AG04449 (cell line): ENCODE data around the gene HTR1D.
A peak's percentile ranks its signal among the peaks of the same experiment; 100 is the strongest.

Experiments used
- CTCF ChIA-PET: fragments of 350-600 bp; formaldehyde crosslinking; extraction: SDS; loops from one replicate; lab custom pipeline; 2021; ENCODE audit warnings: antibody characterized with exemption; lab: Yijun Ruan, JAX
- POLR2A ChIA-PET: fragments of 400-600, 350-600 bp; formaldehyde crosslinking; extraction: SDS; loops from one replicate; lab custom pipeline; 2020; ENCODE audit warnings: antibody characterized with exemption, inconsistent platforms; lab: Yijun Ruan, JAX
- DNase-seq: peaks from one replicate; pipeline ENCODE4 v3.0.0-alpha.2; 2010; ENCODE audit warnings: low read depth, low spot score
- H3K4me3 ChIP-seq: 2 replicates; pipeline ENCODE4 v1.5.1; 2011; ENCODE audit warnings: low read depth, mild to moderate bottlenecking, control low read depth, low read length
- CTCF ChIP-seq: IDR thresholded peaks from one replicate; pipeline ENCODE4 v1.5.1; 2011; ENCODE audit warnings: mild to moderate bottlenecking, moderate library complexity, low read length, control low read depth, inconsistent platforms; ENCODE audit not compliant: insufficient read depth; ENCODE audit errors: missing control alignments

HTR1D gene

GRCh38 chr1:23222331-23222730 lies 5.0 kb upstream of the HTR1D start:
- CTCF ChIA-PET = interaction anchor here (0.7 to 2.2 kb wide), 4 partner anchors 8 to 123 kb away, joined by 3 to 8 read pairs (median 4); no protein-coding TSS in a partner anchor
- DNase-seq = no peak
- no peak for TF ChIP-seq CTCF
- H3K4me3 ChIP-seq = no peak overlapping the region
- POLR2A ChIA-PET = no interaction called here

- ChIA-PET CTCF (interaction anchor here (1.0 to 2.2 kb wide), 5 partner anchors 10 to 122 kb away, joined by 3 to 8 read pairs (median 3); no protein-coding TSS in a partner anchor), POLR2A (no interaction called here)
- TF ChIP-seq CTCF = no peak
- no peak for DNase-seq
- H3K4me3 ChIP-seq = no peak overlapping the region
These were observed 3.8 kb upstream of the HTR1D start for GRCh38 chr1:23221107-23221506.

- CTCF ChIA-PET = interaction anchor here (0.8 to 2.6 kb wide), 11 partner anchors 8 to 117 kb away, joined by 3 to 10 read pairs (median 4); partner anchors contain the start of gene LUZP1
- TF ChIP-seq CTCF = peak; percentile 65
- no peak for DNase-seq
- H3K4me3 ChIP-seq = peak overlapping the region; percentile 40
- POLR2A ChIA-PET = no interaction called here
These were observed 406 bp downstream of the HTR1D start for GRCh38 chr1:23216771-23217420.

- no peak for DNase-seq
- CTCF ChIA-PET = interaction anchor here (0.8 to 2.6 kb wide), 10 partner anchors 9 to 116 kb away, joined by 3 to 10 read pairs (median 4); partner anchors contain the start of gene LUZP1
- no peak overlapping the region for H3K4me3 ChIP-seq
- POLR2A ChIA-PET = no interaction called here
- TF ChIP-seq CTCF = no peak
These were observed 1.4 kb downstream of the HTR1D start for GRCh38 chr1:23215751-23216449.

GRCh38 chr1:23215291-23215690 lies 2.0 kb downstream of the HTR1D start:
- ChIA-PET POLR2A (no interaction called here), CTCF (interaction anchor here (1.1 to 1.8 kb wide), 2 partner anchors 13 to 31 kb away, joined by 3 to 5 read pairs; no protein-coding TSS in a partner anchor)
- H3K4me3 ChIP-seq = no peak overlapping the region
- no peak for DNase-seq
- no peak for TF ChIP-seq CTCF

- no peak for TF ChIP-seq CTCF
- ChIA-PET CTCF (interaction anchor here (0.7 to 1.8 kb wide), 4 partner anchors 8 to 30 kb away, joined by 3 to 5 read pairs (median 4); no protein-coding TSS in a partner anchor), POLR2A (no interaction called here)
These were observed 2.7 kb downstream of the HTR1D start for GRCh38 chr1:23214640-23215039.

More at GRCh38 chr1:23214640-23215039, 2.7 kb downstream of the HTR1D start:
- H3K4me3 ChIP-seq = no peak overlapping the region
- DNase-seq = no peak
